IMR-90 (cell line): ENCODE data around the gene KCTD4. TPM values are rescaled to one million over a fixed set of nuclear protein-coding genes. Genes with fewer than 3 reads are reported as not detected.

ENCODE experiments used
- ATAC-seq: fragments of 200-7000 bp; cut with Tn5 transposase; 2 replicates; pipeline ENCODE4 v1.9.1; 2020; ENCODE audit warnings: low read depth, mild to moderate bottlenecking, moderate library complexity
- BruUV-seq: library from RNA; stranded (reverse); fragments of 400-500 nt; replicated peaks from 2 replicates; lab custom pipeline; 2021; lab: Mats Ljungman, UMichigan
- CTCF ChIA-PET: fragments of 300-600 bp; formaldehyde crosslinking; extraction: SDS; loops from one replicate; lab custom pipeline; 2021; ENCODE audit warnings: antibody characterized with exemption; lab: Yijun Ruan, JAX
- POLR2A ChIA-PET: fragments of 300-600 bp; sonication (Branson Sonifier 250); formaldehyde crosslinking; loops from one replicate; lab custom pipeline; 2022; ENCODE audit warnings: antibody characterized with exemption; ENCODE audit not compliant: unreplicated experiment; lab: Charles Lee
- DNase-seq: peaks from one replicate; pipeline ENCODE4 v3.0.0; 2013
- H2AFZ ChIP-seq: replicated peaks from 2 replicates; pipeline ENCODE3; 2013; ENCODE audit warnings: low read length, mild to moderate bottlenecking; ENCODE audit not compliant: poor library complexity
- H2AK5ac ChIP-seq: 2 replicates; pipeline ENCODE4 v1.6.1; 2013; ENCODE audit warnings: low read depth, low read length, inconsistent platforms
- H2AK9ac ChIP-seq: replicated peaks from 2 replicates; pipeline ENCODE3; 2013; ENCODE audit warnings: mild to moderate bottlenecking, low read depth, low read length, moderate library complexity; ENCODE audit not compliant: poor library complexity
- H2BK120ac ChIP-seq: 2 replicates; pipeline ENCODE4 v1.6.1; 2013; ENCODE audit warnings: low read depth, low read length, inconsistent platforms
- H2BK15ac ChIP-seq: 3 replicates; pipeline ENCODE4 v1.6.1; 2013; ENCODE audit warnings: low read depth, low read length, inconsistent platforms
- H2BK20ac ChIP-seq: 2 replicates; pipeline ENCODE4 v1.6.1; 2013; ENCODE audit warnings: low read depth, mild to moderate bottlenecking, inconsistent platforms, low read length, moderate library complexity
- H2BK5ac ChIP-seq: 2 replicates; pipeline ENCODE4 v1.6.1; 2013; ENCODE audit warnings: mild to moderate bottlenecking, low read depth, low read length, inconsistent platforms; ENCODE audit not compliant: poor library complexity, severe bottlenecking
- H3K14ac ChIP-seq: replicated peaks from 2 replicates; pipeline ENCODE4 v1.6.1; 2013; ENCODE audit warnings: low read depth, low read length, inconsistent platforms
- H3K18ac ChIP-seq: 2 replicates; pipeline ENCODE4 v1.6.1; 2013; ENCODE audit warnings: low read depth, low read length, control low read depth
- H3K23ac ChIP-seq: 2 replicates; pipeline ENCODE4 v1.6.1; 2013; ENCODE audit warnings: low read depth, low read length, inconsistent platforms
- H3K27ac ChIP-seq: 2 replicates; pipeline ENCODE4 v1.5.1; 2013; ENCODE audit warnings: mild to moderate bottlenecking, control low read depth, low read length; ENCODE audit not compliant: insufficient read depth
- H3K27me3 ChIP-seq: 2 replicates; pipeline ENCODE4 v1.6.1; 2013; ENCODE audit warnings: low read length; ENCODE audit not compliant: control insufficient read depth, insufficient read depth
- H3K36me3 ChIP-seq: 2 replicates; pipeline ENCODE4 v1.6.1; 2013; ENCODE audit warnings: low read length, mixed read lengths; ENCODE audit not compliant: control insufficient read depth, insufficient read depth
- H3K4ac ChIP-seq: 2 replicates; pipeline ENCODE4 v1.6.1; 2013; ENCODE audit warnings: low read depth, low read length, inconsistent platforms
- H3K4me1 ChIP-seq: 2 replicates; pipeline ENCODE4 v1.6.1; 2013; ENCODE audit warnings: low read length, mixed read lengths; ENCODE audit not compliant: control insufficient read depth, insufficient read depth
- H3K4me2 ChIP-seq: 2 replicates; pipeline ENCODE4 v1.6.1; 2013; ENCODE audit warnings: low read depth, mild to moderate bottlenecking, control low read depth, low read length, moderate library complexity
- H3K4me3 ChIP-seq: 2 replicates; pipeline ENCODE4 v1.5.1; 2013; ENCODE audit warnings: low read depth, mild to moderate bottlenecking, control low read depth, low read length, moderate library complexity; ENCODE audit not compliant: insufficient read depth
- H3K56ac ChIP-seq: 2 replicates; pipeline ENCODE4 v1.6.1; 2013; ENCODE audit warnings: low read length, inconsistent platforms; ENCODE audit not compliant: insufficient read depth; ENCODE audit errors: extremely low read depth
- H3K79me1 ChIP-seq, 2 experiments: 2 replicates each; pipeline ENCODE4 v1.6.1; 2013; ENCODE audit warnings: low read length in 2 of 2, inconsistent platforms in 1 of 2, low read depth in 1 of 2
- H3K9ac ChIP-seq: 2 replicates; pipeline ENCODE4 v1.6.1; 2013; ENCODE audit warnings: low read depth, low read length, control low read depth
- H3K9me1 ChIP-seq: 2 replicates; pipeline ENCODE4 v1.6.1; 2013; ENCODE audit warnings: low read length, inconsistent platforms; ENCODE audit not compliant: insufficient read depth
- H3K9me3 ChIP-seq: 2 replicates; pipeline ENCODE4 v1.6.1; 2013; ENCODE audit warnings: low read length; ENCODE audit not compliant: control insufficient read depth, insufficient read depth
- H4K20me1 ChIP-seq: 2 replicates; pipeline ENCODE4 v1.6.1; 2013; ENCODE audit warnings: low read length, inconsistent platforms; ENCODE audit not compliant: insufficient read depth
- H4K5ac ChIP-seq: 2 replicates; pipeline ENCODE4 v1.6.1; 2013; ENCODE audit warnings: mild to moderate bottlenecking, low read depth, low read length, control low read depth
- H4K8ac ChIP-seq, 2 experiments: 2 replicates each; pipeline ENCODE4 v1.6.1; 2013; ENCODE audit warnings: low read depth in 2 of 2, low read length in 2 of 2, control low read depth in 1 of 2, inconsistent platforms in 1 of 2
- H4K91ac ChIP-seq: 2 replicates; pipeline ENCODE4 v1.6.1; 2013; ENCODE audit warnings: low read depth, low read length, inconsistent platforms; ENCODE audit not compliant: insufficient read depth
- CTCF ChIP-seq: conservative IDR thresholded peaks from 2 replicates; pipeline ENCODE4 v1.5.1; 2012; ENCODE audit warnings: mild to moderate bottlenecking, low read depth, low read length, improper control_type of control experiment
- ELK1 ChIP-seq: fragments of 150-350 bp; IDR thresholded peaks from 2 replicates; pipeline ENCODE4 v1.6.1; 2016; ENCODE audit warnings: low read depth, mild to moderate bottlenecking, low read length, moderate library complexity, borderline replicate concordance
- MAZ ChIP-seq: IDR thresholded peaks from 2 replicates; pipeline ENCODE4 v1.6.1; 2012; ENCODE audit warnings: low read depth, mild to moderate bottlenecking, low read length, improper control_type of control experiment, moderate library complexity, borderline replicate concordance
- RAD21 ChIP-seq: IDR thresholded peaks from 2 replicates; pipeline ENCODE4 v1.6.1; 2012; ENCODE audit warnings: low read length, improper control_type of control experiment
- RFX5 ChIP-seq: IDR thresholded peaks from 2 replicates; pipeline ENCODE4 v1.8.0; 2012; ENCODE audit warnings: low read depth, mild to moderate bottlenecking, low read length, moderate library complexity
- WGBS, 2 experiments: methylation state at CpG; one replicate each; pipeline versions ENCODE4 v1.1.5 to v1.1.7; 2013; ENCODE audit warnings: missing lambda C conversion rate in 2 of 2; ENCODE audit not compliant: insufficient read length in 1 of 2; ENCODE audit errors: extremely low coverage in 2 of 2; 5-methylcytosine and 5-hydroxymethylcytosine counted together
- dilution Hi-C: fragments of 300-500 bp; cut with HindIII; formaldehyde crosslinking; loops from one replicate; pipeline ENCODE4 v1.14.3; 2018; ENCODE audit warnings: low sequenced_read_pairs; ENCODE audit not compliant: unreplicated experiment
- in situ Hi-C: fragments of 300-500 bp; cut with MboI; formaldehyde crosslinking; loops from 3 replicates; pipeline ENCODE4 v1.14.3; 2019; ENCODE audit warnings: low sequenced_read_pairs, inconsistent platforms, mixed read lengths
- intact Hi-C: fragments of 100-400 bp; cut with micrococcal nuclease; formaldehyde crosslinking; loops from 2 replicates; pipeline ENCODE4 v1.10.0; 2022
- polyA plus RNA-seq, 3 experiments: library from polyadenylated mRNA; depleted of rRNA; stranded (reverse); fragments of >200 nt; gene quantifications; 2 replicates each; pipeline ENCODE4 v1.2.3, GENCODE V29; 2012; ENCODE audit warnings: low replicate concordance in 1 of 3
- total RNA-seq: library from RNA; depleted of rRNA; stranded (reverse); fragments of >200 nt; gene quantifications from 2 replicates; pipeline ENCODE4 v1.2.3, GENCODE V29; 2012

The KCTD4 gene
- total and polyA plus RNA-seq, 2 of the 4 experiments (the other 2 are of a cell fraction) = 0.53 to 0.72 TPM

GRCh38 chr13:45194081-45194939, 6.5 kb downstream of the KCTD4 start:
- Histone ChIP-seq H3K36me3 (peaks cover 2% of the 10 kb centered on the region; the same call in 1 of the 2 replicates), H2BK15ac (peak overlapping the region; percentile 37; the same call in 1 of the 3 replicates), H2BK5ac (peak overlapping the region; percentile 42), H3K4me3 (no peak overlapping the region), H3K27me3 (no peaks in the 10 kb centered on the region), H2BK120ac (peak overlapping the region; percentile 37; the same call in 1 of the 2 replicates), H3K23ac (peak overlapping the region; percentile 24; the same call in 1 of the 2 replicates), H3K4me2 (no peak overlapping the region), H2AFZ (no peak overlapping the region), H3K14ac (no peak overlapping the region), H2AK5ac (no peak overlapping the region), H3K4ac (no peak overlapping the region), H2AK9ac (no peak overlapping the region), H3K9me3 (no peaks in the 10 kb centered on the region), H3K18ac (peak overlapping the region; percentile 11; the same call in 1 of the 2 replicates), H3K9ac (no peak overlapping the region), H2BK20ac (no peak overlapping the region), H4K20me1 (no peaks in the 10 kb centered on the region), H3K4me1 (peaks cover 7% of the 10 kb centered on the region), H4K91ac (no peak overlapping the region), H4K8ac (no peak overlapping the region; a peak in 1 of 4 replicates), H3K9me1 (peaks cover 11% of the 10 kb centered on the region), H4K5ac (no peak overlapping the region), H3K79me1 (peaks cover 19 to 42% of the 10 kb centered on the region in 2 experiments; a peak in 3 of 4 replicates), H3K56ac (no peak overlapping the region), H3K27ac (no peak overlapping the region)
- ATAC-seq = no peak
- dilution Hi-C loops = no loop called here
- no TSS peak for BruUV-seq
- peak; percentile 34 for DNase-seq
- in situ Hi-C loops = no loop called here
- CTCF ChIA-PET = no interaction called here
- peak; percentile 38; the same call in 1 of the 2 replicates for TF ChIP-seq RAD21
- TF ChIP-seq MAZ = no peak
- no peak for TF ChIP-seq ELK1
- TF ChIP-seq CTCF = peak; percentile 33
- no peak for TF ChIP-seq RFX5
- no CpG with 5 or more reads among the region's 15 CpGs for WGBS, 2 experiments
- intact Hi-C loops = no loop called here
- POLR2A ChIA-PET = no interaction called here
